ENCODE measurements around the gene KIF2A. TPM values are rescaled to one million over a fixed set of nuclear protein-coding genes. Genes with fewer than 3 reads are reported as not detected.
A peak's percentile ranks its signal among the peaks of the same experiment; 100 is the strongest.

The KIF2A gene
- total RNA-seq, 2 experiments from 2014 or later = 50.3 to 90.7 TPM

GRCh38 chr5:62385131-62385530 is 79.1 kb downstream of the KIF2A start:
- DNase-seq (ENCODE audit: low spot score) = no peak
- H3K9me2 ChIP-seq (ENCODE audit: insufficient read depth, low read length) = no peaks in the 10 kb centered on the region
- no peak for TF ChIP-seq EZH2phosphoT487 (IDR thresholded peaks at IDR 0.05; ENCODE audit: borderline replicate concordance, low read depth, low read length)
- TF ChIP-seq CTCF (conservative IDR thresholded peaks at IDR 0.05; ENCODE audit: low read length) = no peak
- H3K9me3 ChIP-seq (ENCODE audit: low read length) = no peaks in the 10 kb centered on the region
- H4K20me1 ChIP-seq (ENCODE audit: insufficient read depth, low read length) = no peaks in the 10 kb centered on the region
- intact Hi-C loops (cut with micrococcal nuclease; ENCODE audit: unreplicated experiment) = no loop called here
- POLR2A ChIA-PET = interaction anchor here (0.6 to 0.9 kb wide), 2 partner anchors 8 to 14 kb away, joined by 3 read pairs; no protein-coding TSS in a partner anchor
- H3K4me2 ChIP-seq (ENCODE audit: low read length) = no peak overlapping the region
- no peak overlapping the region for H3K4me3 ChIP-seq (ENCODE audit: low read depth, low read length, poor library complexity, severe bottlenecking)
- no peaks in the 10 kb centered on the region for H3K4me1 ChIP-seq (ENCODE audit: insufficient read depth, low read length, poor library complexity, severe bottlenecking)
- BruUV-seq (replicated peaks) = no TSS peak
- H3K79me2 ChIP-seq (ENCODE audit: insufficient read depth, low read depth, low read length) = no peaks in the 10 kb centered on the region
- CTCF ChIA-PET (ENCODE audit: unreplicated experiment) = no interaction called here
- no peak overlapping the region for H3K27ac ChIP-seq (ENCODE audit: low read depth, low read length, poor library complexity, severe bottlenecking)
- H2AFZ ChIP-seq (ENCODE audit: low read length) = no peak overlapping the region
- peaks cover 97% of the 10 kb centered on the region for H3K36me3 ChIP-seq (ENCODE audit: insufficient read depth, low read length)

GRCh38 chr5:62385816-62386400 is 79.9 kb downstream of the KIF2A start:
- BruUV-seq (replicated peaks) = TSS peak; percentile 33
- no peak for DNase-seq (ENCODE audit: low spot score)
- ChIA-PET CTCF (ENCODE audit: unreplicated experiment) (no interaction called here), POLR2A (interaction anchor here (3.5 kb wide), 1 partner anchor 18 kb away, joined by 31 read pairs; the partner anchor contains the start of gene DIMT1)
- Histone ChIP-seq H4K20me1 (ENCODE audit: insufficient read depth, low read length) (no peaks in the 10 kb centered on the region), H3K4me3 (ENCODE audit: low read depth, low read length, poor library complexity, severe bottlenecking) (no peak overlapping the region), H3K27ac (ENCODE audit: low read depth, low read length, poor library complexity, severe bottlenecking) (no peak overlapping the region), H3K9me3 (ENCODE audit: low read length) (no peaks in the 10 kb centered on the region), H3K79me2 (ENCODE audit: insufficient read depth, low read depth, low read length) (no peaks in the 10 kb centered on the region), H3K36me3 (ENCODE audit: insufficient read depth, low read length) (peaks cover 97% of the 10 kb centered on the region), H3K4me2 (ENCODE audit: low read length) (no peak overlapping the region), H3K9me2 (ENCODE audit: insufficient read depth, low read length) (no peaks in the 10 kb centered on the region), H3K4me1 (ENCODE audit: insufficient read depth, low read length, poor library complexity, severe bottlenecking) (no peaks in the 10 kb centered on the region), H2AFZ (ENCODE audit: low read length) (no peak overlapping the region)
- intact Hi-C loops (cut with micrococcal nuclease; ENCODE audit: unreplicated experiment) = no loop called here
- no peak for TF ChIP-seq EZH2phosphoT487 (IDR thresholded peaks at IDR 0.05; ENCODE audit: borderline replicate concordance, low read depth, low read length)
- TF ChIP-seq CTCF (conservative IDR thresholded peaks at IDR 0.05; ENCODE audit: low read length) = no peak

GRCh38 chr5:62386824-62387223 is 80.8 kb downstream of the KIF2A start:
- no peak for TF ChIP-seq EZH2phosphoT487 (IDR thresholded peaks at IDR 0.05; ENCODE audit: borderline replicate concordance, low read depth, low read length)
- TF ChIP-seq CTCF (conservative IDR thresholded peaks at IDR 0.05; ENCODE audit: low read length) = no peak
- H3K9me3 ChIP-seq (ENCODE audit: low read length) = no peaks in the 10 kb centered on the region
- H3K36me3 ChIP-seq (ENCODE audit: insufficient read depth, low read length) = peaks cover 97% of the 10 kb centered on the region
- H3K9me2 ChIP-seq (ENCODE audit: insufficient read depth, low read length) = no peaks in the 10 kb centered on the region
- no peak overlapping the region for H3K4me2 ChIP-seq (ENCODE audit: low read length)
- no peak overlapping the region for H3K27ac ChIP-seq (ENCODE audit: low read depth, low read length, poor library complexity, severe bottlenecking)
- no peak for DNase-seq (ENCODE audit: low spot score)
- H3K4me3 ChIP-seq (ENCODE audit: low read depth, low read length, poor library complexity, severe bottlenecking) = no peak overlapping the region
- intact Hi-C loops (cut with micrococcal nuclease; ENCODE audit: unreplicated experiment) = no loop called here
- 0 out of 2 replicates have a peak, but pooled peaks cover 3% of the 10 kb centered on the region for H4K20me1 ChIP-seq (ENCODE audit: insufficient read depth, low read length)
- BruUV-seq (replicated peaks) = no TSS peak
- H2AFZ ChIP-seq (ENCODE audit: low read length) = no peak overlapping the region
- H3K4me1 ChIP-seq (ENCODE audit: insufficient read depth, low read length, poor library complexity, severe bottlenecking) = no peaks in the 10 kb centered on the region
- ChIA-PET POLR2A (interaction anchor here (0.7 to 3.5 kb wide), 5 partner anchors 9 to 81 kb away, joined by 3 to 31 read pairs (median 4); partner anchors contain the start of genes DIMT1, IPO11 and KIF2A), CTCF (ENCODE audit: unreplicated experiment) (no interaction called here)
- H3K79me2 ChIP-seq (ENCODE audit: insufficient read depth, low read depth, low read length) = no peaks in the 10 kb centered on the region

All from OCI-LY7 (cell line).